Hypothalamus (tissue), 51 donors: ENCODE data around the gene ATP2B3.
"Not testable (repeated sequence)": the region's sequence is repeated elsewhere in the genome, so short reads cannot be mapped to it uniquely, and the experiment has no call there.

ENCODE experiments used
- DNase-seq, 51 donors: peaks; one replicate each; lab custom pipeline; 2025; lab: John Stamatoyannopoulos, UW

The ATP2B3 gene

GRCh38 chrX:153590961-153591956 is 73.8 kb downstream of the ATP2B3 start:
- DNase-seq: no peak

DNA sequence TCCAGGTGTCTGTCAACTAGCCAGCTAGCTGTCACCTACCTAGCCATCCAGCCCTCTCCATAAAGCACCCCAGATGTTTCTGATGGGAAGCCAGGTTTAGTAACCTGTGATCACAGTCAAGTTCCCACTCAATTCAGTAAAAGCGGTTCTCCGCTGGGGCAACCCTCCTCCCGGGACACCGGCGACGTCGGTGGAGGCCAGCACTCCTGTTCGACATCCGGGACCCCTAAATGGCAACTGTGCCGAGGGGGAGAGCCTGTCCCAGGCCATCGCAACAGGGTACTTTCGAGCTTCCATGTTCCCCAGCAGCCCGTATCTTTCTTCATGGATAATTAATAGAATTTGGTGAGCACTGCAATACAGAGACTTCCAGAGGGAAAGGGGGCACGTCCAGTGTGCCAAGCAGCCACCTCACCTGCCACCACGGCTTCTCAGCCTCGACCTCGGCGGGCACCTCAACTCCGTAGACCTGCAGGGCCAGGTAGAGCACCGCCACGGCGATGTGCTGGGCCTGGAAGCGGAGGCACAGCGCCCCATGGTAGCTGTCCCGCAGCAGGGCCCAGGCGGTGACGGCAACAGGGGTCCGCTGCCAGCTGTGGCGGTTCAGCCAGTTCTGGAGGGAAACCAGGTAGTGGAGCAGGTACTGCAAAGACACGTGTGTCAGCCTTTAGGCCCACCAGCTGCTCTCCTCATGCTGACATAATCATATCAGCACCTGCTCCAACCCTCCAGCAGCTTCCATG is 74.8 kb downstream of the ATP2B3 start:
- DNase-seq: no peak

- peak in 36 of 51 donors; percentile 2 to 69 (median 20) for DNase-seq
These were observed 75.7 kb downstream of the ATP2B3 start for GRCh38 chrX:153592966-153593688.

DNA sequence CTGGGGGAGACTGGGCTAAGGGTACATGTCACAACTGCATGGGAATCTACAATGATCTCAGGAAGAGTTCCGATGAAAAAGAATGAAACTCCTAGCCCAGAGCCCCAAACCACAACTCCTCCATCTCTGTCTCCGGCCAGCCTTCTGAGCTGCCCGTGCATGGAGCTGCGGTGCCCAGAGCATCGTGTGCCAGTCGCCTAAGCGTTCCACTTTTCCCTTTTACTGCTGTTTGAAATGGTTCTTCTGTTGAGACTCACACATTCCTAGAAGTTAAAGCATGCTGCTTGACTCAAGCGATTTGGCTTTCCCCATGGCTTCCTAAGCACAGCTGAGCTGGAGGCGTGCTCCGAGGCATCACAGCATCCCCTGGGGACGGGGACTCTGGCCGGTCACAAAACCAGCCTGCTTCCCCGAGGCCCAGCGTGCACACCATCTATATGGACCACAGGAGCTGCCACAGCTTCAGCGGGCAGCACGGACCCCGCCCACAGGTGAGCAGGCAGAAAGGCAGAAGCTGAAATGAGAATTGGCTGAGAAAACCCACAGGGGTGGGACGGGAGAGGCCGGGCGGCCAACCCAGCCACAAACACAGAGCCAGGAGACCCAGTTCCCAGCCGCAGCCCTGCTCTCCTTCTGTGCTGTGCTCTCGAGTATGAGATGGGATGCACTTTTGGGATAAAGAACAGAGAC is 76.5 kb downstream of the ATP2B3 start:
- DNase-seq: no peak

GRCh38 chrX:153595387-153595786 is 77.9 kb downstream of the ATP2B3 start:
- DNase-seq: no peak

GRCh38 chrX:153595859-153596857 is 78.7 kb downstream of the ATP2B3 start:
- DNase-seq: no peak

GRCh38 chrX:153596981-153597750 is 79.7 kb downstream of the ATP2B3 start:
- no peak for DNase-seq

- DNase-seq: peak in 1 of 51 donors; percentile 9
These were observed 81.2 kb downstream of the ATP2B3 start, which contains the start of gene CCNQ for GRCh38 chrX:153598541-153599191. Gene CCNQ, minus strand, starts transcription at chrX:153599139. Its CDS starts 66 bp downstream, at chrX:153599073.

GRCh38 chrX:153599192-153600031 is 82.0 kb downstream of the ATP2B3 start:
- DNase-seq: peak in 50 of 51 donors; percentile 1 to 88 (median 69)

DNA sequence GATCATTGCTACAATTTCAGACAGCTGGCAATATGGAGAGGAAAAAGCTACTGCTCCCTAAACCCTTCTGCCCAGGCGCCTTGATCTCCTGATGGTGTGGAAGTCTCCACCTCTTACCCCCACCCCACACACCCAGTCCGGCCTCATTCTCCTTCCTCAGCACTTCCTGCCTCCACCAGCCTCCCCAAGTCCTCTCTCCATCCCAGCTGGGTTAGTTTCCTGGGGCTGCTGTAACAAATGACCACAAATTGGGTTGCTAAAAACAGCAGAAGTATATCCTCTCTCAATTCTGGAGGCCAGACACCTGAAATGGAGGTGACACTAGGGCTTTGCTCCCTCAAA is 82.6 kb downstream of the ATP2B3 start:
- DNase-seq: no peak

DNA sequence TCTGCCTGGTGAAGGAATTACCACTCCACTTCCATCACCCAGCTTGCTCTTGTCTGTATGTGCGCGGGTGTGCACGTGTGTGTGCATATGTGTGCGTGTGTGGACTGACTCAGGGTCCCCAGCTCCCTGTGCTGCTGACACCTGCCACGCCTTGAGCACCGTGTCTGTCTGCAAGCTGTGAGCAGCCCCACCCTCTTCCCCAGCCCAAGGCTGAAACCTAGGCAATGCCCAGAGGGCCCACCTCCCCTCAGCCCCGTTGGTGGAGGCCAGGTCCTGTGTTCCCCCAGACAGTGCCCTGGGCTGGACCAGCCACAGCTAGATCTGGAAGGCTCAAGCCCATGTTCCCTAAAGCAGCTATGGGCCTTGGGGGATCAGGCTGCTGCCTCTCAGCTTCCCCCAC is 83.5 kb downstream of the ATP2B3 start:
- DNase-seq: no peak

- no peak for DNase-seq
These were observed 84.2 kb downstream of the ATP2B3 start for GRCh38 chrX:153601511-153602110.

DNA sequence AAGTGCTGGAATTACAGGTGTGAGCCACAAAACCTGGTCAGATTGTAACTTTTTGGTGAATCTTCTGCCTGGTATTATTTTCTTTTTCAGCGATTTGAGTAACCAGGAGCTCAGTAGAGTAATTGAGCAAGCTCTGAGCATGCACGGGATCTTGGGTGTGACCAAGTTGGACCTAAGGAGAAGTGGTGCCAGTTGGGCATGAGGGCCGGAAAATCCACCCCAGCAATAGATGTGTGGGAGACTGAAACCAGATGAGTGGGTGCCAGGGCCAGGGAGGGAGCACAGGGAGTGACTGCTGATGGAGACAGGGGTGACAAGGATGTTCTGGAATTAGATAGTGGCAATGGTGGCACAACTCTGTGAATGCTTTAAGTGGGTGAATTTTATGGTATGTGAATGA is 85.2 kb downstream of the ATP2B3 start:
- DNase-seq: no peak

- no peak for DNase-seq
These were observed 85.8 kb downstream of the ATP2B3 start for GRCh38 chrX:153603131-153603656.

DNA sequence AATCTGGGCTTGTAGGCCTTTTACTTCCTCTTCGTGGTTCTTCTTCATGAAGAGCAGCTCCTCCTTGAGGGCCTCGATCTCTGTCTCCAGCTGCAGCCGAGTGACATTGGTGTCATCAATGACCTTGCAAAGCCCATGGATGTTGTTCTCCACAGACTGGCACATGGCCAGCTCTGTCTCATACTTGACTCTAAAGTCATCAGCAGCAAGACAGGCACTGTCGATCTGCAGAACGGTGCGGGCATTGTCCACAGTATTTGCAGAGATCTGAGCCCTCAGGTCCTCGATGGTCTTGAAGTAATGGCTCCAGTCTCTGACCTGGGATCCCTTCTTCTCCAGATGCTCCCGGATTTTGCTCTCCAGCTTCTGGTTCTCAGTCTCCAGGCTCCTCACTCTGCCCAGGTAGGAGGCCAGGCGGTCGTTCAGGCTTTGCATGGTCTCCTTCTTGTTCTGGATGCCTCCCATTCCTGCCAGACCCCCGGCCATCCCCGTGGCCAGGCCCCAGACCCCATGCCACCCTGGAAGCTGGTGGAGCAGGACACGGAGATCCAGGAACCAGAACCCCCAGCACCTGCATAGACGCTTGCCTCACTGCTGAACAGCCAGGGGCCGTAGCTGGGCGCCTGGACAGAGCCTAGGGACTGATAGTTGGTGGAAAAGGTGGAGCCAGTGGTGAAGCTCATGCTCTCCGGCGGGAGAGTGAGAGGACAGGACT is 87.4 kb downstream of the ATP2B3 start:
- DNase-seq: not testable (repeated sequence)
